COR-L47 (cell line): ENCODE results near the gene AFAP1L2.
A peak's percentile ranks its signal among the peaks of the same experiment; 100 is the strongest.
"Not testable (repeated sequence)": the region's sequence is repeated elsewhere in the genome, so short reads cannot be mapped to it uniquely, and the experiment has no call there.

ENCODE experiments used
- DNase-seq: peaks from one replicate; lab custom pipeline; 2025; lab: John Stamatoyannopoulos, UW

Gene AFAP1L2

DNA sequence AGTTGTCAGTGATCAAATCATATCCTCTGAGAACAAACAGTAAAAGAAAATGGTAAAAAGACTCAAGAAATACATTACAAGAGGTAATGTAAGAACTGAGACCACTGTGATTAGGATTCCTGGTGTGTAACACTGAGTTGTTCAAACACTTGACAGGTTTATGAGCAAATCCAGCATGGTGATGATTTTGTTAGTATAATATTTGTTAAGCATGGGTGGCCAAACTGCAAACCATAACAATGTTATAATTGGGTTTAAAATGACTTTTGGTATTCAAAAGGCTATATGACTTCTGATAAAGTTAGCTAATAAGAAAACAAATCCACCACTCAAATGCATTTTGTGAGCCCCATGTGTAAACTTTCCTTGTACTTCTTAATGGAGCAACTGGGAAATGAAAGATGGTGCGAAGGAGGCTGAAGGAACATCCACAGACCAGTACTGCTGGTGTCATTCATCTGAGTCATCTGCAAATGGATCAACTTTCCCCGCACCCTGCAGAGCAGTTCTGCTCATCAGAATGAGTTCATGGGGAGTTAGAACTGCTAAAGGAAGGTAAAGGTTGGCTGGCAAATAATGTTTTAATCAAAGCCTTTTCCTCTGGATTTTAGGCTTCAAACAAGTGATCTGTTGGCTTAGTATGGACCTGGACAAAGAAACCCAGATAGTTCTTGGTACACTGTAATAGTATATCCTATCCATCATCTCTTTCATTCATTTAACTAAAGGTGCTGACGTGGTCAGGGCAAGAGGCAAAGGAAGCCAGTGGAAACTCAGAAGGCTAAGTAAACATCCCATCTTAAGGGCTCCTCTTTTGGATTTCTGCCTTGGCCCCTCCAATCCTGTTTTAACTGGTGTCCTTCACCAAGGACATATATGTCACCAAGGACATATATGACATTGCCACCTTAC, 45.0 kb downstream of the AFAP1L2 start:
- DNase-seq = no peak

DNA sequence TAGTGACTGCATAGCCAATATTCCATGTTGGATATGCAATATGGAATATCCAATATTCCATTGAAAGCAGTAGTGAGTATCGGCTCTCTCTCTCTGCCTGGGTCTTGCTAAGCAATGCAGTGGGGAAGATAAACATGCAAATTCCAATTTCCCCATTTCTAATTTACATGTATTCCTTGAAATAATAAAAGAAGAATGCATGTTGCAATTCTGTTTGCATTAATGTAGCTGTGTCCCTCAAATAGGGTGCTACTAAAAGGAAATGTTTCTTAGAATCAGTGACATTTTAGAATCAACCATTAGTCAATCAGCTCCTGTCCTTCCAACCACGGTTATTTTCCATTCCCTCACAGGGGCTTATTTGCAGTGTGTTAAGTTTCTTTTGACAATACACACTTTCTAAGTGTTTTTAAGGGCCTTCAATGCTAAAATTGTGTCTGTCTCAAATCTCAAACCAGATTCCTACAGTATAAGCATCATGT, 46.7 kb downstream of the AFAP1L2 start:
- no peak for DNase-seq

- DNase-seq = no peak
Observed at GRCh38 chr10:114356751-114357514, 47.4 kb downstream of the AFAP1L2 start.

- no peak for DNase-seq
Observed at GRCh38 chr10:114356126-114356525, 48.2 kb downstream of the AFAP1L2 start.

DNA sequence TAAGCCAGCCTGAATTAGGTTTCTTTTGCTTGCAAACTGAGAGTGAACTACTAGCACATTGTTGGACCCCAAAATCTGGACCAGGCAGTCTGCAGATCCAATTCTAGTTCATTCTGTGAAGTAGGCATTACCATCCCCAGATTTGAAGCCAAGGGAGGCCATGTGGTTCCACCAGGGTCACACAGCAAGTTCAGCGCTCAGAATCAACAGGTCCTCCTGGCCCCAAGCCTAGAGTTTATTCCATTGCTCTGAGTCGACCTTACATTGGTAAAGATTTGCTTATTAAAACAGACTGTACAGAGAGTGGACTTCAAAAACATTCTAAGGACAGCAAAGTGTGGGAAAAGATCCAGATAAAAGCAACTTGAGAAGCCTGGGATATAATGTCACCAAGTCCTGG, 50.9 kb downstream of the AFAP1L2 start:
- DNase-seq = no peak

DNA sequence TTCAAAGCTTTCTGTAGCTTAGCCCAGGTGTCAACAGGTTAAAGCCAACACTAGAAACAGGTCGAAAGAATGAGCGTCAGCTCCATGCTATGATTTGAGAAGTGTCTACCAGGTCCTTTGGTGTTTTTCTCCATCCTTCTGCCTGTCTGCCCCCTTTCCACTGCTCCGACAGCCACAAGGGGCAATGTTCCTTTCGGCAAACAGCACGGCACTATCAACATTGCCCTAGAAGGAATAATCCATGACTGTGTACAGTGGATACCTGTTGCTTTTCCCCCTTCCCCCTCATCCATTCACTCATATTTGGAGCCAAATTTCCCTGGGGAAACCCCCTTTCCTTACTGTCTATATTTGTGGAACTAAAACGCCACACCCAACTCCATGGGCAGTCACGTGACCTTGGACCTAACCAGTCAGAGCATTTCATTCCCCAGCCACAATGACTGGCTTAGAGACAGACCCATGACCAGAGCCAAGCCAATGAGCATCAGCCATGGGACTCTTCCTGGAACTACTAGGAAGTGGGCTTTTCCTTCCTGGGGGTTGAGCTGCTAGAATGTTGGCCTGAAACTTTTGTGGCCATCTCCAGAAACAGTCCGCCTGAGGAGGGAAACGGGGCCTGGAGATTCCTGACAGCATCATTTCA, 51.5 kb downstream of the AFAP1L2 start:
- DNase-seq = no peak

- no peak for DNase-seq
Observed at GRCh38 chr10:114350751-114351150, 53.6 kb downstream of the AFAP1L2 start.

- DNase-seq = no peak
Observed at GRCh38 chr10:114349522-114350215, 54.6 kb downstream of the AFAP1L2 start.

DNA sequence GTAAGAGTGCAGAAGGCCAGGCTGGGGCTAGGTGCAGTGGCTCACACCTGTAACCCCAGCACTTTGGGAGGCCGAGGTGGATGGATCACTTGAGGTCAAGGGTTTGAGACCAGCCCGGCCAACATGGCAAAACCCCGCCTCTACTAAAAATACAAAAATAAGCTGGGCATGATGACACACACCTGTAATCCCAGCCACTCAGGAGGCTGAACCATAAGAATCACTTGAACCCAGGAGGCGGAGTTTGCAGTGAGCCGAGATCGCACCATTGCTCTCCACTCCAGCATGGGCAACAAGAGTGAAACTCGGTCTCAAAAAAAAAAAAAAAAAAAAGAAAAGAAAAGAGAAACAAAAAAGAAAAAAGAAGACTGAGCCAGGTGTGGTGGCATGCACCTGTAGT, 55.2 kb downstream of the AFAP1L2 start:
- DNase-seq = not testable (repeated sequence)

GRCh38 chr10:114347791-114348190, 56.5 kb downstream of the AFAP1L2 start:
- no peak for DNase-seq

DNA sequence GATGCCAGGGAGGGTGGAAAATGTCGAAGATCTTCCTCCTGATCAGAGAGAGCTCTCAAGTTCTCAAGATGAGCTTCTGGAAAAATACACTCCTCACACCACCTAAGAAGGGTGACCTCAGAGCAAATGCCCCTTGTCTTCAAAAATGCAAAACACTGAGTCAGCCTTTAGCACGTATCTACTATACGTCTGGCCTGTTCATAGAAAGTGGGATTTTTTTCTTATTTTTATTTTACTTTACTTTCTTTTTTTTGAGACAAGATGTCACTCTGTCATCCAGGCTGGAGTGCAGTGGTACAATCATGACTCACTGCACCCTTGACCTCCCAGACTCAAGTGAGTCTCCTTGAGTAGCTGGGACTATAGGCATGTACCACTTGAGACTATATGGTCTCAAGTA, 57.1 kb downstream of the AFAP1L2 start:
- DNase-seq = no peak

DNA sequence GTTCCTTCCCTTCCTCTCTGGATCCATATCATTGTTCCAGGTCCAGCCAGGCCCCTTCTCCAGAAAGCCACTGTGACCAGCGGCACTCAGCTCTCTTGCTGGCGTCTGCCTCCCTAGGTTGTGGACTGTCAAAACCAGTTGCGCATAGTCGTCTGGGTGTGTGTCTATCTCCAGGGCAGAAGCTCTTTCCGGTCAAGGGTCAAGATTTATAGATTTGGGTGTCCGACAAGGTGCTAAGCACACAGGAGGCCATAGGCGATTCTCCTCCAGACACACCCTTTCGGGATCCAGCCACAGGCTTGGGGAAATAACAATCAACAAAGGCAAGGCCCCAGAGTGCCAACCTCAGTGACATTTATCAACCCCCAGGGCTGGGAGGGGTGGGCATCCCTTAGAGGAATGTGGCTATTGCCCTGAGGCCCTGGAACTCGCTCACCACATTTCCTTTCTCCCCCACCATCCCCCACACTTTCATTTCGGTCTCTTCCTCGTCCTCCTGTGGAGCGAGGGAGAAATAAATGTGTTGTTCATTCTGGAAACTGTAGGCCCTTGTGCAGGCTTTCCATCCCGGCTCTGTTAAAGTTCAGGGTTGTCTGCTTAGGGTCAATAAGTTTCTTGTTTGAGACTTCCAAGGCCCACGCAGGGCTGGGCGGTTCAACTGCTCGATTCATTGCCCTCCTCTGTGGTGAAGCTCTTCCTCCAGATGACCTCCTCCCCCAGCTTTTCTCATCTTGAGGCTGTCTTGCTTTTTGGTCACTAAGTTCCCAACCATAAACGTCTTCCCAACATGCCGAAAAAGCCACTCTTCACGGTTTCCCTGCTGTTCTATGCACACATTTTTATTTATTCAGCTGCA, 57.9 kb downstream of the AFAP1L2 start:
- no peak for DNase-seq

GRCh38 chr10:114345701-114346100, 58.6 kb downstream of the AFAP1L2 start:
- no peak for DNase-seq

DNA sequence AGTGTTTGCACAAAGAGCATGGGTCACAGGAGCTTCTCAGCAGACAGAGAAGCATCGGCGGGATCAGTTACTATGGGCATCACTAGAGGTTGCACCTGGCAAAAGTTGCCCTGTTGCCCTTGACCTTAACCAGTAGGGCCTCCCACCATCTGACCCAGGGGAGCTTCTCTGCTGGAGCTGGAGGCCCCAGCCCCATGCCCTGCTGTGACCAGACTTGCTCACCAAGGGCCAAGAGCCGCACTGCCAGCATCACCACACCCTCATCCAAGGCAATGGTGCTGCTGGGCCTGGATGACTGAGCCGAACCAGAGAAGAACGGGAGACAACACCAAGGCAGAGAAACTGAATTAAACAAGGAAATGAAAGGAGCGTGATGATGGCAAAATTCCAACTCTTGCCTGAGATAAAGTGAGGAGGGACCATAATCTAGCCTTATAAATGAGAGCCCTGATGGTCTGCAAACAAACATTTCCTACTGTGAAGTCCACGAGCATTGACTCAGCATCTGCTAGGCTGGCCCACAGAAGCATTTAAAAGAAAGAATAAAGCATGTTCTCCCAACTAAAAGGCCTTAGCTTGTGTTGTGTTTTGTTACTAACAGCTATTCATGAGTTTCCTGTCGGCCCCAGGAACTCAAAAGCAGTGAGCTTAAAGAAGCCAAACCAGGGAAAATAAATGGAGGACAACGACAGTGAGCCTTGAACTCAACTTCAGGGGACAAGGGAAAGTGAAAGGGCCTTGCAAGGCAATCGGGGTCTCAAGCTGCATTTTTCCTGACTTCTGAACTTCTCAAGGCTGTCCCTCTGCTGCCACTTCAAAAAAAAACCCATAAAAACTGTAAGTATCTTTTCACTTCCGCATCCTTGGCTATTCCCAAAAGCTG, 60.4 kb downstream of the AFAP1L2 start:
- DNase-seq = peak; percentile 58

- DNase-seq = no peak
Observed at GRCh38 chr10:114342976-114343375, 61.3 kb downstream of the AFAP1L2 start.

- DNase-seq = no peak
Observed at GRCh38 chr10:114340816-114341215, 63.5 kb downstream of the AFAP1L2 start.

DNA sequence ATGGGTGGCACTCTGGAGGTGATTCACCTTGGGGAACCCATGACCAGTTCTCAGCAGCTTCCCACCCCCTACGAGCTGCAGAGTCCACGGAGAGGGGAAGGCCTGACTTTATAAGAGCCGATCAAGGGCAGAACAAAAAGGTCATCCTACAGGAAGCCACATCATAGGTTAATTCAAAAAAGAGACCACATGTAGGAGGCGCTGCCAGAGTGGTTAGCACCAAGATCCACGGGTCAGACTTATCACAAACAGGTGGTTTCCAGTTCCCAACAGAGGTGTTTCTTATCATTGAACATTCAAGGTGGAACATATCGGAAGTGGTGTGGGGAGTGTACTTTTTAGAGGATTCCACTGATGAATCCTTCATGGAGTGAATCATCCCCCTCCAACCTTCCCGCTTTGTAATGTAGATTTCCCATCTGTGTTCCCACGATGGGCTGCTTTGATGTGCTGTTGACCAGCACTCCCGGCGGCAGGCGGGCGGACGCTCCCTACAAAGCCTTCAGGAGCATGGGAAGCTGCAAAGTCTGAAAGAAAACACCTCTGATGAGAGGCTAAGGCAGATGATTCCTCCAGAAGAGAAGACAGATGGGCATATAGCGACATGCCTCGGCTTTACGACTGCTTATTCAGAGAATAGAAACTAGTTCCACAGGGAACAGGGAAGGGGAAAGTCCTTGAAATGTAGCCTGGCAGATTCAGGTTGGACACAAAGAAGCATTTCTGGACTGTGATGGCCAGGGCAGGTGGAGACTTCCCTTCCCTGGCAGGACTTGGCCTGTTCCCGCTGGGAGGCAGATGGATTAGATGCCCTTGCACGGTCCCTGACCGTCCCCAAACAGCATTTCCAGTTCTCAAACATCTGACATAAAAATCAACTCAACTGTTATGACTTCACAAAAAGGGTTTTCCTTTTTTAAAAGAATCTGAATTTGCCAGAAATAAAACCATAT, 66.5 kb downstream of the AFAP1L2 start:
- DNase-seq = no peak

DNA sequence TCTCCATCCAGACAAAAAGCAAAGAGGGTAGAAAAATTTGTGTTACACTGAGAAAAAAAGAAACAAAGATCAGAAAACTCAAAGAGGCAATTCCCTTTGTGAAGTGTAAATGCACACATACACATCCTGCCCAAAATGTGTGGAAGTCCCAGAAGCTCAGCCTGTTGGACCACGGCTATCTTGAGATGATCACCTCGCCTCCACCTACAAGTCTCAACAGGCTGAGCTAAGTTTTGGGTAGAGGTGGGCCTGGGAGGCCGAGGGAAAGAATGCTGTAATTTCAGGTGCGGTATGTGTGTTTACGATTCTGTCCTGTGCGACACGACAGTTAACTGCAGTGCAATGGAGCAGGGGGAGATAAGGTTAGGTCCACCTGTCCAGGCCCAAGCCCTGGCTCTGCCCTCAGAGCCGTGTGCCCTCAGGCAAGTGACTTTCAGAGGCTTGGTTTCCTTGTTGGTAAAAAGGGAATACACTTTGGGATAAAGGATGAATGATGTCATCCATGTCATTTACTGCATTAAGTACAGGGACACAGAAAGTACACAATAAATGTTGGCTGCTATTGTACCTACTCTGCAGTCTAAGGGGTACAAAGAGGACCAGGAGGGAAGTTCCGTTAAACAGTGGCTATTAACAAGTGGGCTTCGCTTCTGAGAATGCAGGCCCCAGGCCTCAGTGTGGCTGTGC, 67.3 kb downstream of the AFAP1L2 start:
- no peak for DNase-seq
